Mammary epithelial cell (primary cell): ENCODE measurements around the gene SYT7.

Experiments
- CTCF ChIP-seq, 2 donors: IDR thresholded peaks in 1 of 2; conservative IDR thresholded peaks in 1 of 2; 2 replicates each; pipeline ENCODE4 v1.5.1; 2011 to 2012; ENCODE audit warnings: inconsistent platforms in 2 of 2, low read length in 2 of 2, mild to moderate bottlenecking in 2 of 2, control low read depth in 1 of 2, low read depth in 1 of 2; ENCODE audit not compliant: insufficient read depth in 1 of 2; ENCODE audit errors: extremely low read depth in 1 of 2
- EZH2 ChIP-seq: IDR thresholded peaks from 2 replicates; pipeline ENCODE4 v1.6.1; 2012; ENCODE audit warnings: low read length, inconsistent platforms, borderline replicate concordance

- TF ChIP-seq CTCF (conservative IDR thresholded peaks at IDR 0.05 in 1 of 2, IDR thresholded peaks at IDR 0.05 in 1 of 2; ENCODE audit: extremely low read depth in 1 of 2, insufficient read depth in 1 of 2, low read depth in 1 of 2, low read length in 2 of 2) (no peak), EZH2 (no peak)
These were observed 89.0 kb downstream of the SYT7 start for GRCh38 chr11:61491736-61492395.
